ENCODE measurements around the gene NLGN1.

Gene NLGN1

DNA sequence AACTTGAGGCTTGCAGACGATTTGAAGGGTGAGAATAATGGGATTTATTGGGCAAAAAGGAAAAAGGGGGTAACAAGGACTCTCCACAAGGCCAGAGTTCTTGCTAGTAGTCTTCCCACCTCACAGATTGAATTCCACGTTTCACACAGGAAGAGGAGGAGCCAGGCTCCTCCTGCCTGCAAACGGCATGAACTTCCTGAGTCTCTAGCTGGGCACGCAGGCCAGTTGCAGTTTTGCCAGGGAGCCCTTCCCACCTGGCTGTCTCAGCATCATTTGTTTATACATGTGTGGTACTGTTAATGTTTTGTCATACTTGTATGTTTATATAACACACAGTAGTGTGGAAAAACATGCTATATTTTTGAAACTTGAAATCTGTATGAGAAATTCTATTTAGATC is 155.0 kb downstream of the NLGN1 start:
- H3K4me3 ChIP-seq (ENCODE audit: low read length): no peak overlapping the region
- DNase-seq (ENCODE audit: low read depth): peak; percentile 1
- TF ChIP-seq, protein P1, sequence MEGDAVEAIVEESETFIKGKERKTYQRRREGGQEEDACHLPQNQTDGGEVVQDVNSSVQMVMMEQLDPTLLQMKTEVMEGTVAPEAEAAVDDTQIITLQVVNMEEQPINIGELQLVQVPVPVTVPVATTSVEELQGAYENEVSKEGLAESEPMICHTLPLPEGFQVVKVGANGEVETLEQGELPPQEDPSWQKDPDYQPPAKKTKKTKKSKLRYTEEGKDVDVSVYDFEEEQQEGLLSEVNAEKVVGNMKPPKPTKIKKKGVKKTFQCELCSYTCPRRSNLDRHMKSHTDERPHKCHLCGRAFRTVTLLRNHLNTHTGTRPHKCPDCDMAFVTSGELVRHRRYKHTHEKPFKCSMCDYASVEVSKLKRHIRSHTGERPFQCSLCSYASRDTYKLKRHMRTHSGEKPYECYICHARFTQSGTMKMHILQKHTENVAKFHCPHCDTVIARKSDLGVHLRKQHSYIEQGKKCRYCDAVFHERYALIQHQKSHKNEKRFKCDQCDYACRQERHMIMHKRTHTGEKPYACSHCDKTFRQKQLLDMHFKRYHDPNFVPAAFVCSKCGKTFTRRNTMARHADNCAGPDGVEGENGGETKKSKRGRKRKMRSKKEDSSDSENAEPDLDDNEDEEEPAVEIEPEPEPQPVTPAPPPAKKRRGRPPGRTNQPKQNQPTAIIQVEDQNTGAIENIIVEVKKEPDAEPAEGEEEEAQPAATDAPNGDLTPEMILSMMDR (conservative IDR thresholded peaks at IDR 0.05; ENCODE audit: low read length): no peak

DNA sequence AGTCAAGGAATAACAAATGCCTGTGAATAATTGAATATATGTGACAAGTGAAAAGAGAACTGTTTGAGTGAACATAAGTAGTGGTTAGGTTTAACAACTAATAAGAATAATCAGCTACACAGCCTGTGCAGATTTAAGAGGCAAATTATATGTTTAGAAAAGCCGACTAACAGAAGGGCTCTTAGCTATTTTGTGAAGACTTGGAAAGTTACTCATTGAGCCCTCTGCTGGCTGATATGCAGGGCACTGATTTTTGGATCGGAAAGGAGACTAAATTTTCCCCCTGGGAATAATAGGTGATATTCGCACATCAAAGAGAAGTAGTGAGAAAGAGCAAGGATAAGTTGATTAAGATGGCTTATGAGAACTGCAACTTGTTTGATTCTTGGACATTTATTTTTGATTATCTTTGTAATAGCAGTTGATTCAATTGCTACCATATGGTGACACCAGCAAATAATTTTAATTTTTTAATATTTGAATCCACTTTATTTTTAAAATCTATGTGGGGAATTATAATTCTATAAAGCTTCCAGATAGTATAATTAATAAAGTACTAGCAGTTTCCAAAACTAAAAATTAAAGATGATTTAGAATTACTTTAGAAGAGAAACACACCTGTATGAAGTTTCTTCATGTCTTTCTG is 156.2 kb downstream of the NLGN1 start:
- TF ChIP-seq, protein P1 (conservative IDR thresholded peaks at IDR 0.05; ENCODE audit: low read length): peak; percentile 86
- no peak overlapping the region for H3K4me3 ChIP-seq (ENCODE audit: low read length)
- peak; percentile 58 for DNase-seq (ENCODE audit: low read depth)

DNA sequence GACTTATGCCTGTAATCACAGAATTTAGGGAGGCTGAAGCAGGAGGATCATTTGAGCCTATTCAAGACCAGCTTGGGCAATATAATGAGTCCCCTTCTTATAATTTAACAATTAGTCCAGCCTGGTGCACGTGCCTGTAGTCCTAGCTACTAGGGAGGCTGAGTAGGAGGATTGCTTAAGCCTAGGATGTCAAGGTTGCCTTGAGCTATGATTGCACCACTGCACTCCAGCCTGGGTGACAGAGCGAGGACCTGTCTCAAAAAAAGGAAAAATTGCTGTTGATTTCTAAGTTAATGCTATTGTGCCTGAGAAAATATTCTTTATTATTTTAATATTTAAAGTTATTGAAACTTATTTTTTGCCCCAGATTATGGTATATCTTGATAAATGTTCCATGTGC is 159.0 kb downstream of the NLGN1 start:
- no peak overlapping the region for H3K4me3 ChIP-seq (ENCODE audit: low read length)
- DNase-seq (ENCODE audit: low read depth): no peak
- TF ChIP-seq, protein P1 (conservative IDR thresholded peaks at IDR 0.05; ENCODE audit: low read length): no peak

DNA sequence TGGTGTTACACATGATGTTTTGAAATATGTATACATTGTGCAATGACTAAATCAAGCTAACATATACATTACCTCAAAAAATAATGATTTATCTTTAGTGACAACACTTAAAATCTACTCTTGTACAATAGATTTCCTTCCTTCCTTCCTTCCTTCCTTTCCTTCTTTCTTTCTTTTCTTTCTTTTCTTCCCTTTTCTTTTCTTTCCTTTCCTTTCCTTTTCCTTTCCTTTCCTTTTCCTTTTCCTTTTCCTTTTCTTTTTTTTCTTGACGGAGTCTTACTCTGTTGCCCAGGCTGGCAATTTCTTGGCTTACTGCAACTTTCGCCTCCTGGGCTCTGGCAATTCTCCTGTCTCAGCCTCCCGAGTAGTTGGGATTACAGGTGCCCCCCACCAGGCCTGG is 170.5 kb downstream of the NLGN1 start:
- DNase-seq (ENCODE audit: low read depth): no peak

DNA sequence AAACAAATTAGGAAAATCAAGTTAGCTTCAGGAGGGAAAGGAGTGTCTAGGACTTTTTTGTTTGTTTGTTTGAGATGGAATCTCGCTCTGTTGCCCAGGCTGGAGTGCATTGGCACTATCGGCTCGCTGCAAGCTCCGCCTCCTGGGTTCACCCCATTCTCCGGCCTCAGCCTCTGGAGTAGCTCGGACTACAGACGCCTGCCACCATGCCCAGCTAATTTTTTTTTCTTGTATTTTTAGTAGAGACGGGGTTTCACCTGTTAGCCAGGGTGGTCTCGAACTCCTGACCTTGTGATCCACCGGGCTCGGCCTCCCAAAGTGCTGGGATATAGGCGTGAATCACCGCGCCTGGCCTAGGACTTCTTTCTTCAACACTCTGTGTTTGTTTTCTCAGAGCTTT is 171.1 kb downstream of the NLGN1 start:
- no peak for DNase-seq (ENCODE audit: low read depth)
- TF ChIP-seq, protein P1 (conservative IDR thresholded peaks at IDR 0.05; ENCODE audit: low read length): no peak
- H3K4me3 ChIP-seq (ENCODE audit: low read length): no peak overlapping the region

More for the DNA sequence above, 170.5 kb downstream of the NLGN1 start:
- H3K4me3 ChIP-seq (ENCODE audit: low read length): no peak overlapping the region
- TF ChIP-seq, protein P1 (conservative IDR thresholded peaks at IDR 0.05; ENCODE audit: low read length): no peak

DNA sequence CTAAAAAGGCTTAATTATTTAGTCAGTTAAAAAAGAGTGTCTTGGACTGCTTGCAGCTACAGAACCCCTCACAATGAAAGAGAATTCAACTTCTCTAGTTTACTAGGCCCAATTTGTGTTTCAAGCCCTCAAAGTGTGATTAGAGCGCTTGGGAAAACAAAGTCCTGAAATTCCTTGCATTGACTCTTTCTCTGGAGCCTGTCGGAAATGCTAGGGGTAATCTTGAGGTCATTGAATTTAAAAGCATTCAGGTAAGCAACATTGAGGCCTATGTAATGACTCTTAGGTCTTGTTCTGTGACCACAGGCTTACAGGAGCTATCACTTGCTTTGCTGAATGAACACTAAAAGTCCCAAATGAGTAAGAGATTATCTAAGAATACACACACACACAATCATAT is 186.0 kb downstream of the NLGN1 start:
- no peak overlapping the region for H3K4me3 ChIP-seq (ENCODE audit: low read length)
- TF ChIP-seq, protein P1 (conservative IDR thresholded peaks at IDR 0.05; ENCODE audit: low read length): no peak
- DNase-seq (ENCODE audit: low read depth): no peak

DNA sequence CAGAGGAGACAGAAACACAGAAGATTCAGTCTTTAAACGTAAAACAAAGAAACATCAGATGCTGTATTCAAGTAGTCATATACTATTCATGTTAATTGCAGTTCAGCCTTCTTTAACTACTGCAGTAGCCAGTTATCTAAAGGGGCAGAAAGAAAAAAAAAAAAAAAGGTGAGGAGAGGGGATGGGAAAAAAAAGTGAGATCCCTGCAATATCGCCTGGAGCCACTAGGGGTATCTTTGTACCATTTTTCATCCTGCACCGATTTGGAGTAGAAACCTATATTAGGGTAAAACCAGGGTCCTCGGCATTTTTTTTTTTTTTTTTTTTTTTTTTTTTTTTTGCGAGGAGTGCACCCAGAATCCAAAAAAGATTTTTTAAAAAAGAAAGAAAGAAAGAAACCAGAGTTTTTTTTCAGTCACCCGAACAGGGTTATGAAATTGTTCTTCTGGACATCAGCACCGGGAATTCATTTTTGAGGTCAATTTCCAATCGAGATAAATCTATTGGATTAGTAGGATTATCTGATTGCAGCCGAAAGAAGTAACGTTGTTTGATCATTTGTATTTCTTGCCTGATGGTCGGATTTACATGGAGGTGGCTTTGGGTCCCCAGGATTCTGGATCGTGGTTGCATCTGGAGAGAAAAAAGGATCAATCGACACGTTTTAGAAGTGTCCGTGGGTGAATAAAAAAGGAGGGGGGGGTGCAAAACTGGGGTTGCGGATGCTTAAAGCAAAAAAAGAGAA is 186.7 kb downstream of the NLGN1 start:
- peak; percentile 48 for DNase-seq (ENCODE audit: low read depth)
- H3K4me3 ChIP-seq (ENCODE audit: low read length): peak overlapping the region; percentile 71

More for the DNA sequence above, 186.7 kb downstream of the NLGN1 start:
- TF ChIP-seq, protein P1 (conservative IDR thresholded peaks at IDR 0.05; ENCODE audit: low read length): peak; percentile 87
